Uterus (tissue), 2 donors: ENCODE results near the gene ASAP3.

ENCODE experiments used
- POLR2A ChIP-seq, 2 donors: fragments of 450-650 bp; IDR thresholded peaks; one replicate each; pipeline ENCODE4 v1.6.1; 2016; ENCODE audit warnings: antibody characterized with exemption in 2 of 2, mild to moderate bottlenecking in 1 of 2, moderate library complexity in 1 of 2
- TF ChIP-seq, protein P1 (sequence below), 4 experiments: fragments of 200-600 bp in 2 of 4; fragments of 450-650 bp in 2 of 4; sonication (generic) in 2 of 4; IDR thresholded peaks; one replicate each; pipeline ENCODE4 v1.5.1; 2016 to 2019; ENCODE audit warnings: antibody characterized with exemption in 4 of 4, mild to moderate bottlenecking in 2 of 4, moderate library complexity in 1 of 4

DNA sequence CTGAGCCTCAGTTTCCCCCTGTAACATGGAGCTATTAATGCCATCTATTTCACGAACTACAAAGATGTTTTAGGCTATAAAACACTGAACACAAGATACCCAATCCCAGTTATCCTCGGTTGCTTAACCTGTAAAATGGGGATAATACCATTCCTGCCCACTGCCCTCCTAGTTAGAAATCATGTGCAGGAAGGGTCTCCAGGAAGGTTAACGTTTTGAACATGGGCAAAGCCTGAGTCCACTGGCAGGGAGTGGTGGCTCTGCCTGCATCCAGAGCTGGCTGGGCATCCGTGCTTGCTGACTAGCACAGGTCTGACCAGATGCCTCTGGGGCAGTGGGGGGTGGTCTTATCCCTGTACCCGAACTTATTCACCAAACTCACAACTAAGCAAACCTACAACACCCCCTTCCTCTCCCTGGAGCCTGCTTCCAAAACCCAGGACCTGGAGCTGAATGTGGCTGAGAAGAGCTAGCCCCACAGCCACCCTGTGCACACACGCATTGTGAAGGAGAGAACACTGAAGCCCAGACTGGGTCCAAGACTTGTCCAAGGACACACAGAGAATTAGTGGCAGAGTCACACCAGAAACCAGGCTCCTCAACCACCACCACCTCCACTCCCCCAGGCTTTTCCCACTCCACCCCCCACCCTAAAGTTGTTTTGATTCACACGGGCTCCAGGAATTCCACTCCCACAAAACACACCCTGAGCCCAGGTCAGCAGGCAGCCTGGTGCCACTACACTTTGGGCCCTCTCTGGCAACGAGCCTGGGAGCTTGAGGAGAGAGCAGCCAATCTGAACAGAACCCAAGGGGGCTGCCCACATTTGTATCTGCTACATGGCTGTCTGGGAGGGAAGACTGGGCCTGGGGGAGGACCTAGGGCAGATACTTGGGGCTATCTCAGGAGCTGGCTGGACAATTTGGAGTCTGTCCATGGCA lies 45.4 kb upstream of the ASAP3 start:
- TF ChIP-seq, protein P1, sequence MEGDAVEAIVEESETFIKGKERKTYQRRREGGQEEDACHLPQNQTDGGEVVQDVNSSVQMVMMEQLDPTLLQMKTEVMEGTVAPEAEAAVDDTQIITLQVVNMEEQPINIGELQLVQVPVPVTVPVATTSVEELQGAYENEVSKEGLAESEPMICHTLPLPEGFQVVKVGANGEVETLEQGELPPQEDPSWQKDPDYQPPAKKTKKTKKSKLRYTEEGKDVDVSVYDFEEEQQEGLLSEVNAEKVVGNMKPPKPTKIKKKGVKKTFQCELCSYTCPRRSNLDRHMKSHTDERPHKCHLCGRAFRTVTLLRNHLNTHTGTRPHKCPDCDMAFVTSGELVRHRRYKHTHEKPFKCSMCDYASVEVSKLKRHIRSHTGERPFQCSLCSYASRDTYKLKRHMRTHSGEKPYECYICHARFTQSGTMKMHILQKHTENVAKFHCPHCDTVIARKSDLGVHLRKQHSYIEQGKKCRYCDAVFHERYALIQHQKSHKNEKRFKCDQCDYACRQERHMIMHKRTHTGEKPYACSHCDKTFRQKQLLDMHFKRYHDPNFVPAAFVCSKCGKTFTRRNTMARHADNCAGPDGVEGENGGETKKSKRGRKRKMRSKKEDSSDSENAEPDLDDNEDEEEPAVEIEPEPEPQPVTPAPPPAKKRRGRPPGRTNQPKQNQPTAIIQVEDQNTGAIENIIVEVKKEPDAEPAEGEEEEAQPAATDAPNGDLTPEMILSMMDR (IDR thresholded peaks at IDR 0.05) = no peak
- TF ChIP-seq POLR2A (IDR thresholded peaks at IDR 0.05) = no peak
